Measurements from ENCODE around the gene SUDS3.
A peak's percentile ranks its signal among the peaks of the same experiment; 100 is the strongest.

The SUDS3 gene

DNA sequence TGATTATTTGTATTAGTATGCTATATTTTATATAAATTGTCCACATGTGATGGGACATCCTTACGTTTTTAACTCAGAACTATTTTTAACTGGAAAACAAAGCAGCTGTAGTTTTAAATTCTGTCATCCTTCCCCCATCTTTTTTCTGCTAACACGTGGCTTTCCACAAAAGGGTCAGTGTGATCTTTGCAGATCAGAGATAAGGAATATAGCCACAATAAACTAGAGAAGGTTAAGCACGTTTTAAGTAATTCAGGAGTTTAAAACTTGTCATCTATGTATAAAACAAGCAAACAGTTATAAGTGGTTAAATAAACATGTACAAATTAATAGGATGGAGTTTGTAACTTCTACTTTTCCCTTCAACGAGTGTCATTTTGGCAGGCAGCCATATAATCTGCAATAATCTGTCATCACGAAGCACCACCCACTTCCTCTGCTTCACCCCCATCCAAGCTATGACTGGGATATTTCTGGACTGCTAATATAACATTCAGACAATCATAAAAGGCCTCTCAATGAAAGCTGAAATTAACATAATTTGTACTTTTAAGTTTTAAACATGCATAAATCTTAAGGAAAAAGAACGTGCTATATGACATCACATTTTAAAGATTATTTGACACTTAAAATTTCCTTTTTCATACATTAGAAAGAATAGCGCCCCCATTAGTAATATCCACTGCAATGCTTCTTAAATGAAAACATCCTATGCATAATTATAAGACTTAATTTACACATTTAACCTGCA, 18.9 kb upstream of the SUDS3 start:
- no peak for DNase-seq

DNA sequence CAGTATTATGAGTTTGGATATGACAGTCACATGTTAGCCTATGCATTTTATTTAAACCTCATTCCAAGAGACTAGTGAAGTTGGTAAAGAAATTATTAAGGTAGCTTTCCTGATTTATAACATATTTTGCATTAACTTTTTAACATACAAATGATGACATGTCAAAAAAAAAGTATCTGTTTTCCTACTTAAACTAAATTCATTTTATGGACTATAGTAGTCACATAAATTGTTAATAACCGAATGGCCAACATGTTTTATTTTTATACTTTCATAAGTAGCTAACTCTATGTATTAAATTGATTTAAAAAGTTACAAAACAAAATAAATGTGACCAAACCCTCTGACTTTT, 18.4 kb upstream of the SUDS3 start:
- no peak for DNase-seq

DNA sequence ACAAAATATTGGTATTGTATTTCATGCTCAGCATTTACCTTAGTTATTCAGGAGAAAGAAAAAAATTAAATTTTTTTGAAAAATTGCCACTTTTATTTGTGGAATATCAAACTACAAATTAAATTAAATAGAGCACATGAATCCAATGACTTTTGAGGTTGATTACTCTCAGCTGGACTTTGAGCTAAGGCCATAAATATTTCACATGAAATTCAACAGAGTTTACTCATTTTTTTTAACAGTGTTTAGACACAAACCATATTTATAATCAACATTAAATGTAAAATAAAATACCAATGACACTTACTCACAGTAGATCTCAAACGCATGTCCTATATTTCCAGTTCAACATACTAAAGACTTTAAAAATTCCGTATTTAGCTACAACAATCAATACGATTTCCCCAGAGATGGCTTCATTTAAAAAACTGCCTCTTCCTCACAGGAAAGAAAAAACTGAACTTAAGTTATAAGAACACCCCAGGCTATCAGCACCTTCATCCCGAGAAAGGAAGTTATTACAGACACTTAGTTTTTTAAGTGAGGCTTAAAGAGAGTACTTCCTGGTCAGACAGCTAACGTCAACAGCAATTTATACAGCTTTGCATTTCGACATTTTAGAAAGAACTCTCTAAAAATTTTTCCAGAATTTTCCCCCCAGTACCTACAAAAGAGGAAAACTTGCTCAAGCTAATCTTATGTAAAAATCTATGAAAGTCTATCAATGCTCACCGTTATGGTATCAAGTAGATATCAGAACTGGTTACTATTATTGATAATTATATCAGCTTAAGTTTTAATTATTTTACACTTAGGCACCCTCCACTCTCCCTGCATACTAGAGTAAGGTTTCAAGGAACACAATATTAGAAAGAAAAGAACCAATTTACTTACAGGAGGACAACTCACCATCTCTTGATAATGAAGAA, 17.5 kb upstream of the SUDS3 start:
- no peak for DNase-seq

DNA sequence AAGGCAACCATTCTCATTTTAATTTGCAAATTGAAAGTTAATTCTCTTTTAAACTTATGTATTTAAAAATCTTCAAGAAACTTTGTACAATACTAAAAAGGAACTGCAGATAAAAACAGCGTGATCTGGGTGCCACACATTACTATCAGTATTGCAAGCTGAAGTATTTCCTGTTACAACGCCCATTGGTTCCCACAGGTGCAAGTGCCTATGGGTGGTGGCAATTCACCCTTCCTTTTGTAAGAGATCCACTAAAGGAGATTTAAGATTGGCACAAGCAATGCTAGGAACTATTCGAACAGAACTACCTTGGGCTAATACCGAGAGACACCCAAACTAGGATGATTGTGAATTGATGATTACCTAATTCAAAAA, 16.8 kb upstream of the SUDS3 start:
- DNase-seq, result no peak

DNA sequence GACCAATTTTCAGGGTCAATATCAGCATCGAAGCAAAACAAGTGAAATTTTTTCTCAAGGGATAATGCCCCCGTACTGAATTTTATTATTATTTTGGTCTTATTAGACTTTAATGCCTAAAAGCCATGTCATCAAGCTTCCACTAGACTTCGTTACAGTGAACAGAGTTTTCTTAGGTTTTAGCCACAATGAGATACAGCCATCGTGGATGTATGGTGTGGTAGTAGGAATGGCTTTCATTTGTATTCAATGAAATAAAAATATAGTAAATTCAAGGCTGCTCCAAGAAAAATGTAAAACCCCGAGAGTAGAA, 15.3 kb upstream of the SUDS3 start:
- no peak for DNase-seq

DNA sequence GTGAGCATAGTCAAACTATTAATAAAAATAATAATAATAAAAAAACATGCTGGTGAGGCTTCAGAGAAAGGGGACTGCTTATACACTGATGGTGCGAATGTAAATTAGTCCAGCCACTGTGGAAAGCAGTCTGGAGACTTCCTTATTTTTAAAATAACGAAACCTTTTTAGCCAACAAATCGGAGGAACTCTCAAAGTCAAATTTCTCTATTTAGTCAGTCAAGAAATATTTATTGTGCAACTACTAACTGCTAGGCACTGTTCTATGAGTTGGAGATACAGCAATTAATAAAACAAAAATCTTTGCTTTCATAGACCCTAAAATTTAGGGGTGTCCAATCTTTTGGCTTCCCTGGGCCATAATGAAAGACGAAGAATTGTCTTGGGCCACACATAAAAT, 14.5 kb upstream of the SUDS3 start:
- no peak for DNase-seq

DNA sequence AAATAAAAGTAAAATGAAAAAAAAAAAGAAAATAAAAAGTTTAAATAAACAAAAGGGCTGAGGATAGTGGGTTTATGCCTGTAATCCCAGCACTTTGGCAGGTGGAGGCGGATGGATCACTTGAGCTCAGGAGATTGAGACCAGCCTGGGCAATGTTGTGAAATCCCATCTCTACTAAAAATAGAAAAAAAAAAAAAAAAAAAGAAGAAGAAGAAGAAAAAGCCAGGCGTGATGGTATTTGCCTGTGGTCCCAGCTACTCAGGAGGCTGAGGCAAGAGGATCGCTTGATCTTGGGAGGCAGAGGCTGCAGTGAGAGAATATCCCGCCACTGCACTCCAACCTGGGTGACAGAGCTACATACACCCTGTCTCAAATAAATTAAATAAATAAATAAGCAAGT, 7.5 kb upstream of the SUDS3 start:
- DNase-seq, result no peak

DNA sequence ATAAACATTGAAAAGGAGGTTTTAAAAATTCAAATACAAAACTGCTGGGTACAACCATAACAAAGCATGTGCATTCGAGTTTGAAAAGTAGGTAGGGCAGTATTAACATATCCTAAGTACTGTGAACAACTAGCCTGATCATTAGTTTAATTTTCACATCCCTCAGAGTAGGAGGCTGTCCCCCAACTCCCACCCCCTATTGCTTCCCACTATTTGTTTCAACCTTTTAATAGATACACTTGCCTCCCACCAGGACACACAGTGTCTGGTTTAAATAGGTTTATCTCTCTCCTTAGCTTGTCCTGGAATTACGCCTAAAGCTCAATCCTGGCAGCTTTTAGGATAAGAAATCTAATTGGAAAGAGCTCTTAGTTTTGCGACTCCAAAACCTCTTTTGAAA, 5.8 kb upstream of the SUDS3 start:
- DNase-seq, result no peak

DNA sequence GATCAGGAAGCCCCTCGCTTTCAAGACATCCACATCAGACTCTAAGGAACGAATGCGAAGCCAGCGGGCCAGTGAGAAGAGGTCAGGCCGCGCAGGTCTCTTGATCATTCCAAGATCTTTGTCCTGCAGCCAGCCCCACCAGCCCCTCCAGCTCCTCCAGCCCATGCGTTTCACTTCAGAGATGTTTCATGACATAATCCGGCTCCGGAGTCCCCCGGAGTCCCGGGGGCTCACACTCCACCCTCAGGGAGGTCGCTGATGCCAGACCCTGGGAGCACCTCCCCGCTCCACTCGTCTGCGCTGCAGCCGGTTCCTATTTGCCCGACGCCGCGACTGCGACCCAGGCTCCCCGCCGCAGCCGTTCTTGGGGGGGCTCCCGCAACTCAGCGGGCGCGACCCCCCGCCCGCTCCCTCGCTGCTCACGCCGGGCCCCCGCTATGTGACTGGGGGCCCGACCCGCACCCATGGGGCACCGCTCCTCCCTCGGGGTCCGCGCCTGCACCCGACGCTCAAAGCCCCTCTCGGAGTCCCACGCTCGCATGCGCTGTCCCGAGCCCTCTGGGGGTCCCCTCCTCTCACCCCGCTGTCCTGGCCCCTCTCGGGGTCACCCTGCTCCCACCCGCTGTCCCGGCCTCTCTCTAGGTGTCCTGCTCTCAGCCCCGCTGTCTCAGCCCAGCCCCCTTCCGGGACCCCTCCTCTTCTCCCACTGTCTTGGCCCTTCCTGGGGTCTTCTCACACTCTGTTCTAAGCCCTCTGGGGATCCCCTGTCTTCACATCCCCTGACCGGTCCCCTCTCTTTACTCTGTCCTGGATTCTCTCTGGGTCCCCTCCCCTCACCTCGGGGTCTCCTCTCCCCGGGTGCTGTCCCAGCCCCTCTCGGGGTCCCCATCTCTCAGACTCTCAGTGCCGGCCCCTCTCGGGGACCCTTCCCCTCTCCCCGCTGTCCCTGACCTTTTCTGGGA, 4.8 kb upstream of the SUDS3 start:
- peak; percentile 61 for DNase-seq

DNA sequence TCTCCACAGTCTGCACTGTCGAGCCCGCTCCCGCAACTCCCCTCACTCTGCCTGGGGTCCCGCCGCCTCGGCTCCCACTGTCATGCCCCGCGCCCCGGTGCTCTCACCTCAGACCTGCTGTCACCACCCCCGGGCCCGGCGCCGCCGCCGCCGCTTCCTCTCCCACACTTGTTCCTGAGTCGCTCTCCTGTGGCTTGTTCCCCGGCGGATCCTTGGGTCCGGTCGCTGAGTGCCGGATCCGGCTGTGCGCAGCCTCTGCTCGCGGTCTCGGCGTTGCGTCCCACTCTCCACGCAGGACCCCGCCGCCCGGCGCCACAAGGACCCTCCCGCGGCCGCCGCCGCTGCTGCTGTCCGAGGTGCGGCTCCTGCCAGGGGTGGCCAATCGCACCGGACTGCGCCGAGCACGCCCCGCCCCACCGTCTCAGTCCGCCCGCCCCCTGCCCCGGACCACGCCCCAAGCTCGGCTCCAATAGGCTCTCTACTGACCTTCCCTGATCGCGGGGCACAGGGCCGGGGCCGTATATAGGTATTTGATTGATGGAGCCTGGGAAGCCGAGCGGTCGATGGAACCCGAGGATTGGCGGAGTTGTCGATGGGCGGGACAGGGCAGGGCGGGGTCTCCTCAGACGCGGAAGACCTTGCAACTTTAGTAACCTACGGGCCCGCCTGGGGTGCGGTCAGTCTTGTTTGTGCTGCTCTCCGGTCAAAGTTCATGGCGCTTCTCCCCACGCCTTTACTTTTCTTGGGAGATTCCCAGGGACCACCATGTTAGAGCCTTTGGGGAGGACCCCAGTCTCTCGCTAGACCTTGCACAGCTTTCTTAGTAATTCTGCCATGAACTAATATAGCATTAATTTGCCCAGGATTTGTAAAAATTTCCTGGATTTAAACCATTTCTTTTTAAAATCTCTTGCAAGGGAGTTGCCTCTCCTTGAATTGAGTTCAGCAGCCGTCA, 3.5 kb upstream of the SUDS3 start, which contains the start of gene TAOK3:
TSS of gene TAOK3 (minus strand) at position 367 of the 955 bp plus-strand sequence. CDS start 117,340 bp downstream, outside the sequence.
- peak; percentile 95 for DNase-seq

DNA sequence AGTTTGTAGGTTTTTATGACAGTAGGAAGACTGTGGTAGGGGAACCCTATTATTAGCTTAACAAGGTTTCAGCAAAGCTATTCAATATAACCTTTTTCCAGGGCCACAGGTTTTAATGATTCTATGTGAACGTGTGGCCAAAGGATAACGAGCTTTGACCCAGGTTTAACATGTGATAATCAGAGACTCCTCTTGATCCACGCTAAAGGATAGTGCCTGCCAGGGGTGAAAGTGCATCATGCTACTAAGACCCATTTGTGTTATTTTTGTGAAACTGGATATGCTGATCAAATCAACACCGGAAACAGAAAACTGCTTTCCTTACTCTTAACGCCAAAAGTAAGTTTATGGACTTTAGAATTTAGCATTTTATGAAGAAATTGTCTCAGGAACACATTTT, 2.7 kb upstream of the SUDS3 start:
- no peak for DNase-seq

DNA sequence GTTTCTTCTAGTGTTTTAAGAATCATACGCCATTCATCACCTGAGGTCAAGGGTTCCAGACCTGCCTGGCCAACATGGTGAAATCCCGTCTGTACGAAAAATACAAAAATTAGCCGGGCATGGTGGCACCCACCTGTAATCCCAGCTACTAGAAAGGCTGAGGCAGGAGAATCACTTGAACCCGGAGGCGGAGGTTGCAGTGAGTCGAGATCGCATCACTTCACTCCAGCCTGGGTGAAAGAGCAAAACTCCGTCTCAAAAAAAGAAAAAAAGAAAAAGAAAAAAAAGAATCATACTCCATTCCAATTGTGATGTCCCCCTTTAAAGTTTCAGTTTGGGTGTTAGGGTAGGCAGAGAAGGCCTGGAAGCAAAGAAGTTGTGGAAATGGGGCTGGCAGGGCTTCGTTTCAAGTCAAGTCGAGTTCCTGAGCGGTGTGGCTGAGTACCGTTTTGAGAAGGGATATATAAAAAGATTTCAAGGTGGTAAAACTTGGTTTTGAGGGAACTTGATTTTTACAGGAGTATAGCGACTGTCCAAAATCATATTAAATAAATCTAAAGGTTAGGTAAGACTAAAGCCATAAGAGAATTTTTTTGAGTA, 2.1 kb upstream of the SUDS3 start:
- no peak for DNase-seq

DNA sequence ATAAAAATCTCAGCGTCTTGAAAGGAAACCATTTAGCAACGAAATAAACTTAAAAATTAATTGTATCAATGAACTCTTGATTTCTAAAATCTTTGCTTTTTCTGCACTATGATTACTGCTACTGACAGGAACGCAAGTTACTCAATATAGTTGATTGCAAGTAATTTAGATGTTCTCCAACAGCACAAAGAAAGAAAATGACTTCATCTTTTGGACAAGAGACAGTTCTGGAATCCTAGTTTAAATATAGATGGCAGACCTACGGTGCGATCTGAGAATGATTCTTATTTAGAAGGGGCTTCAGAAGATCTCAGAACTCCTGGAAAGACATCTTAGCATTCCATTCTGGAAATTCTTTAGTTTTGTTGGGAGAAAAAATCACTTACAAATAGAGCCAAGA, 1.4 kb upstream of the SUDS3 start:
- DNase-seq, result no peak

DNA sequence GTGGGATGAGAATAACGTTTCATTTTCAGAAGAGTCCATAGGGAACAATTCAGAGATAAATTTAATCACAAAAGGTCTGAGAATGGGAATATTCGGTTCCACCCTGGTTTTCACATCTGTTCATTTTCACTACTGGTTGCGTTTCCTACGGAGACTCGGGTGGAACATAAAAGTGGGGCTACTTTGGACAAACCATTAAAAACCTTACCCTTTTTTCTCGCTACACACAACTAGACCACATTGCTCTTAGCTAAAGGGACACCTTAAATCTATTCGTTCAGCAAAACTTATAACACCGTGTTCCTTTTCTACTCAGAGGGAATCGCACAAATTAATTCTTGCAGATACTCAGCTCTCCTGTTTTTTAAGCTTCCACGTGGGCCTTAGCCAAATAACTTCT, 1.0 kb upstream of the SUDS3 start:
- DNase-seq, result no peak

DNA sequence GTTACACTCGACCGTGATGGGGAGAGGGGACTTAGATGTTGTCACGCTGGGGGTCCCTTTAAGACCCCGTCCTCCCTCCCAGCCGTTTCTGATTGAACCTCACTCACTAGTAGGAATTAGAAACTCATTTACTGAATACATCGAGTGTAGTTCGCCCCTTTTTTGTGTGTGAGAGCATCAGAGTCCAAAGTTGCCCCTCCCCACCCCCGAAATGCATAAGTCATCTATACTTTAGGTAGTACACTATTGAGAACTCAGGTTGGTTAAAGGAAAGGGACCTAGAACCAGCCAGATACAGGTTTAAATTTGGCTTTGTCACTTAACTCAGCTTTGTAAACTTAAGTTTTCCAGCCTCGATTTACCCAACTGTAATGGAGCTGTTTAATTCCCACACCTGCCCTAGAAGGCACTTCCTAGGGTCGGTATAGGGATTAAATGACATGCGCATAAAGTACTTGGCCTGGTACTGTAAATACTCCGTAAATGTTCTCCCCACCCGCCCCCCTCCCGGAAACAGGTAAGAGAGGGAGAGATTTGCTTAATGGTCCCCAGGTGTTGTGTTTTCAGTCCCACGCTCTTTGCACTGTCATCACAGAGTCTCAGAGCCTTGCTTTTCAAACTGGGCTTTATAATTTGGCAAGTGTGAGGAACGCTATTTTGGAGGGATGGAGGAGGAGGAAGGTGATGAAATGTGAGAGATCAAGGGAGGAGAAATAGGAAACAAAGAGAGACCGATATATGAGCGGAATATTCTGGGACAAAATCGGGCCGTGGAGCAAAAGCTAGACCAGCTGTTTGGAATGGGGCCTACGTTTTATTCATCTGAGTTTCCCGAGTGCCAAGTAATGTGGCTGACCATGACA, 897 bp downstream of the SUDS3 start:
- no peak for DNase-seq

DNA sequence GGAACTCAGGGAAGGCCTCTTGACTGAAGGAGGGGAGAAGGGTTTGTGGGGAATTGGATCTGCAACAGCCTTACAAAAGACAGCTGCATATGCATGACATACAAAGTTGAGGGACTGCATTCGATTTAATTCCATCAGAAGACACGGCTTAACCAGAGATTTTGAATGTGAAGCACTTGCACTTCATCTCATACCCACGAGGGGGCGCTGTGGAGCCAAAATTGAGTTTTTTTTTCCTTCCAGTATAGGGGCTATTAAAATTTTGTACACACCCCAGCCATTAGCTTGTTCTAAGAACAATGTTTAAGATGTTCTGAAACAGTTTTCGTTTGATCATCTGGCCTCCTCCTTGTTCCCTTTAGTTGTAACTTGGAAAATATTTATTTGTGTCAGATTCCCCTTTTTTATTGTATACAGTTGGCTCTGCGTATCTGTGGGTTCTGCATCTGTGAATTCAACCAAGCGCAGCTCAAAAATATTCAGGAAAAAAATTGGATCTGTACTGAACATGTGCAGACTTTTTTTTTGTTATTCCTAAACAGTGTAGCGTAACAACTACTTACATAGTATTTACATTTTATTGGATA, 1.6 kb downstream of the SUDS3 start:
- DNase-seq, result peak; percentile 94

DNA sequence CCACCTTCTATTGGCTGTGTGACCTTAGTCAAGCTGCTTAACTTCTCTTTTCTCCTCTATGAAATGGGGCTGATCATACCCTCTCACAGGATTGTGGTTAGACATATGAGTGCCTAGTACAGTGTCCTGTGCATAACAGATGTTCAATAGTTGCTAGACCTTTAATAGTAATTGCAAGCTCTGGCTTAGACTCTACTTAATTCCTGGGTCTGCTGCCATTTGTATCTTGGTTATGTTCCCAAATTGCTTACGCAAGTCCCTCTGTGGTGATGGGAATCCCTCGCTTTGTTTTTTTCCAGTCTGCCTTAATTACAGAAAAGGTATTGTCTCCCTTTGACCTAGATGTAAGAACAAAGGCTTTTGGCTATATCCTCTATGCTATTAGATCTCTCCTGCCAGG, 15.1 kb downstream of the SUDS3 start:
- no peak for DNase-seq

DNA sequence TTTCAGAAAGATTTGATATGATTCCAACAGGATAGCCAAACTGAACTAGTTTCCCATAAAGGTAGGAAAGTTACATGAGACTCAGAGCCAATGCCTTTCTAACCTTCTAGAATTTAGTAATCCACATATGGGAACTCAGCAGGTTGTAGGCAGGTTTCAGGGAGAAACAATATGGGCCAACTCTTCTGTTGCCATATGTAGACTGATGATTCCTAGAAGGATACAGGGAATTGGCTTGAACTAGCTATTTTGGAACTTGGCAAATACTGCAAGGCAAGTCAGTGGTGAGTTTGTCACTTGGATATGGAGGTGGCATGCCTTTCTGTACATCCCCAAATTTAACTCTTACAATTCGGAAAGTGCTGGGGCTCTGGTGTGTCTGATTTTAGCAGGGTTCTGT, 15.5 kb downstream of the SUDS3 start:
- DNase-seq, result no peak

DNA sequence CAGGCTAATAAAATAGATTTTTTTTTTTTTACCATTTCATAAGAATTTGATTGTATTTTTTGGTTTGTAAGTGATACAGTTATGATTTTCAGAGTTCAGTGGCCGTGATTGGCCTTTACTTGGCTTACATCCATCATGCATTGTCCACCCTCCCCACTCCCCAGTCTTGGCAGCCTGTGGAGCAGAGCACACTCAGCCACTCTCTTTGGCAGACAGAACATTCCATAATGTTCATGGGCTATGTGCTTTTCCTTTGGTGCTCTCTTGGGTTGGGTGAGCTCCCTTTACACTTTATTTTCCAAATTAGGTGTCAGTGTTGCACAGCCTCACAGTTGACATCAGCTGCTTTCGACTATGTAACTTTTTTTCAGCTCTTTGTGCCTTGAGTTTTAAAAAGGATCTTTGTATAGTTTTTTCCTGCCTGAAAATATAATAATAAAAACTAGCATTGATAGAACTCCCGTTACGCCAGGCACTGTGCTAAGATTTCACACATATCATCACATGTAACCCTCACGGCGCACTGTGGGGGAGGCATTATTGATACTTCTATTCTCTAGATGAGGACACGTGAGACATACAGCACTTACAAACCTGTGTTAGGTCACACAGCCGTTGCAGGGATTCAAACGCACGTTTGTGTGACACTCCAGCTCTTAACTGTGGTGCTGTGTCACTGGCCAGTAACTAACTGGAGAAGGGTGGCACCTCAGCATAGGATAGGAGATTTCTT, 21.5 kb downstream of the SUDS3 start:
- DNase-seq, result no peak

DNA sequence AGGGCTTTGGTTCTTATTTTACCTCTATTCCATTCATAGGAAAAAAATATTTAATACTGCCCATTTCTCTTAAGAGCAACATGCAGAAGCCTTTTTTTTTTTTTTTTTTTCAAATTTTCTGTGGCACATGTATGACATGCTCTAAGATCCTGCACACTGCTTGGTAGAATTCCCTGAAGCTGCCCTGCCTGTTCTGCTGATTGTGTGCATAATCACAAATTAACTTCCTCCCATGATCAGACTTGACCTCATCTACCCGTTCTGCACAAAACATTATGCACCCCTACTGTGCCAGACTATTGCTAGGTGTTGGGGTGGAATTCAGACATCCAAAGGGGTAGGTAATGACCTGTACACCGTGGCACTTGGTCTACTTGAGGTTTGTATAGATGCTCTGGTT, 22.2 kb downstream of the SUDS3 start:
- no peak for DNase-seq

Data from activated CD8-positive, alpha-beta memory T cell treated with anti-CD3 and anti-CD28 coated beads, Interleukin-2, amount 50 U/mL, for 48 hours (primary cell).